ENCODE measurements around the gene PLP1.
"Not testable (repeated sequence)": the region's sequence is repeated elsewhere in the genome, so short reads cannot be mapped to it uniquely, and the experiment has no call there.

PLP1 gene

GRCh38 chrX:103794119-103794518 lies 17.5 kb downstream of the PLP1 start:
- no peak overlapping the region for H3K4me3 ChIP-seq (ENCODE audit: low read depth, low read length)
- TF ChIP-seq CTCF (IDR thresholded peaks at IDR 0.05; ENCODE audit: low read depth, low read length, missing control alignments), result no peak
- in situ Hi-C loops (cut with HindIII; ENCODE audit: low sequenced_read_pairs), result no loop called here
- no peak for DNase-seq (ENCODE audit: low read depth)

- no peak for DNase-seq (ENCODE audit: low read depth)
- in situ Hi-C loops (cut with HindIII; ENCODE audit: low sequenced_read_pairs), result no loop called here
- no peak for TF ChIP-seq CTCF (IDR thresholded peaks at IDR 0.05; ENCODE audit: low read depth, low read length, missing control alignments)
- H3K4me3 ChIP-seq (ENCODE audit: low read depth, low read length), result no peak overlapping the region
These were observed 21.1 kb downstream of the PLP1 start for GRCh38 chrX:103797691-103798090.

GRCh38 chrX:103800318-103800717 lies 23.7 kb downstream of the PLP1 start:
- TF ChIP-seq CTCF (IDR thresholded peaks at IDR 0.05; ENCODE audit: low read depth, low read length, missing control alignments), result no peak
- DNase-seq (ENCODE audit: low read depth), result no peak
- H3K4me3 ChIP-seq (ENCODE audit: low read depth, low read length), result no peak overlapping the region
- in situ Hi-C loops (cut with HindIII; ENCODE audit: low sequenced_read_pairs), result no loop called here

- no peak for DNase-seq (ENCODE audit: low read depth)
- no peak for TF ChIP-seq CTCF (IDR thresholded peaks at IDR 0.05; ENCODE audit: low read depth, low read length, missing control alignments)
- H3K4me3 ChIP-seq (ENCODE audit: low read depth, low read length), result no peak overlapping the region
- in situ Hi-C loops (cut with HindIII; ENCODE audit: low sequenced_read_pairs), result no loop called here
These were observed 29.2 kb downstream of the PLP1 start for GRCh38 chrX:103805860-103806259.

DNA sequence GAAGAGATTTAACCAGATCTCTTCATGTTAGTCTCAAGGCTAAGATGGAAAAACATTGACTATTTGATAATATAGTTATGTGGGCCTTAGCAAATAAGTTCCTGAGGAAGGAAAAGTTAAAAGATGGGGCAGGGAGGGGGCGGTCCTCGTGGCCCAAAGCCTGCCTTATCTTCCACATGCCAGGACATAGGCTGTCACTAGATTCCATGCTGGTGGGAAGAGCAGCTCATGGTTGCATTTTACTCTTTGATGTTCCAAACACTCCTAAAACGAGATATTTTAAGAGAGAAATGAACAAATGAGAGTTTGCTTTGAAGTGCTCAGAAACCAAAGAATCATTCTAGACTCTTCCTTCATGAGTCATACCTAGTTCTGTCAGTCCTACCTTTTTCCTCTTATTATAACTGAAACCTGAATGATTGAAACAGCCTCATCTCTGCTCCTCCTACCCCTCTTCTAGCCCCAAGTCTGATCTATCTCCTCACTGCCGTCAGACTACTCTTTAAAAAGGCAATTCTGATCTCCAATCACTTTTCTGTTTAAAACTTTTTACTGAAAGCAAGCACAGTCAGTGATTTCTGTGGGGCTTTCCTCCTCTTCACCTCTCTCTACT lies 30.3 kb downstream of the PLP1 start:
- TF ChIP-seq CTCF (IDR thresholded peaks at IDR 0.05; ENCODE audit: low read depth, low read length, missing control alignments), result no peak
- H3K4me3 ChIP-seq (ENCODE audit: low read depth, low read length), result no peak overlapping the region
- in situ Hi-C loops (cut with HindIII; ENCODE audit: low sequenced_read_pairs), result no loop called here
- no peak for DNase-seq (ENCODE audit: low read depth)

- no peak for DNase-seq (ENCODE audit: low read depth)
- in situ Hi-C loops (cut with HindIII; ENCODE audit: low sequenced_read_pairs), result no loop called here
- no peak for TF ChIP-seq CTCF (IDR thresholded peaks at IDR 0.05; ENCODE audit: low read depth, low read length, missing control alignments)
These were observed 35.2 kb downstream of the PLP1 start for GRCh38 chrX:103811858-103812257.

DNA sequence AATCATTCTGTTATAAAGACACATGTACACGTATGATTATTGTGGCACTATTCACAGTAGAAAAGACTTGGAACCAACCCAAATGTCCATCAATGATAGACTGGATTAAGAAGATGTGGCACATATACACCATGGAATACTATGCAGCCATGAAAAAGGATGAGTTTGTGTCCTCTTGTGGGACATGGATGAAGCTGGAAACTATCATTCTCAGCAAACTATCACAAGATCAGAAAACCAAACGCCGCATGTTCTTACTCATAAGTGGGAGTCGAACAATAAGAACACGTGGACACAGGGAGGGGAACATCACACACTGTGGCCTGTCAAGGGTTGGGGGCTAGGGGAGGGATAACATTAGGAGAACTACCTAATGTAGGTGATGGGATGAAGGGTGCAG lies 40.5 kb downstream of the PLP1 start:
- DNase-seq (ENCODE audit: low read depth); in situ Hi-C loops (cut with HindIII; ENCODE audit: low sequenced_read_pairs); H3K4me3 ChIP-seq (ENCODE audit: low read depth, low read length): not testable (repeated sequence)

More at GRCh38 chrX:103811858-103812257, 35.2 kb downstream of the PLP1 start:
- no peak overlapping the region for H3K4me3 ChIP-seq (ENCODE audit: low read depth, low read length)

All from astrocyte of the cerebellum (primary cell).